H1 (cell line): ENCODE data around the gene FIG4. TPM values are rescaled to one million over a fixed set of nuclear protein-coding genes. Genes with fewer than 3 reads are reported as not detected.
"Not testable (repeated sequence)": the region's sequence is repeated elsewhere in the genome, so short reads cannot be mapped to it uniquely, and the experiment has no call there.

Experiments
- CTCF ChIA-PET: fragments of 300-600 bp; sonication (Branson Sonifier 250); formaldehyde crosslinking; loops from one replicate; lab custom pipeline; 2021; ENCODE audit not compliant: partially characterized antibody; lab: Charles Lee
- POLR2A ChIA-PET: fragments of 300-600 bp; sonication (Branson Sonifier 250); formaldehyde crosslinking; loops from one replicate; lab custom pipeline; 2021; ENCODE audit warnings: inconsistent platforms; ENCODE audit not compliant: partially characterized antibody; lab: Charles Lee
- DNase-seq, 2 experiments: peaks; one replicate each; pipeline versions ENCODE4 v3.0.0 to v3.0.0-alpha.2; 2010 to 2022; ENCODE audit warnings: low spot score in 2 of 2, low read depth in 1 of 2, mixed read lengths in 1 of 2
- FAIRE-seq: peaks from 2 replicates; lab custom pipeline; 2011; peaks lifted over from hg19 to GRCh38; lab: Jason Lieb, UNC
- H2AFZ ChIP-seq: 2 replicates; pipeline ENCODE4 v1.8.1; 2012; ENCODE audit warnings: low read length, inconsistent platforms
- H2AK5ac ChIP-seq: 2 replicates; pipeline ENCODE4 v1.6.1; 2013; ENCODE audit warnings: low read depth, low read length
- H2BK120ac ChIP-seq: replicated peaks from 2 replicates; pipeline ENCODE3; 2013; ENCODE audit warnings: low read depth, low read length, inconsistent platforms
- H2BK12ac ChIP-seq: 2 replicates; pipeline ENCODE4 v1.6.1; 2013; ENCODE audit warnings: low read depth, low read length
- H2BK15ac ChIP-seq: 2 replicates; pipeline ENCODE4 v1.6.1; 2013; ENCODE audit warnings: low read length
- H2BK20ac ChIP-seq: 2 replicates; pipeline ENCODE4 v1.6.1; 2013; ENCODE audit warnings: low read length
- H2BK5ac ChIP-seq: 2 replicates; pipeline ENCODE4 v1.6.1; 2013; ENCODE audit warnings: low read depth, low read length
- H3K14ac ChIP-seq: 2 replicates; pipeline ENCODE4 v1.6.1; 2013; ENCODE audit warnings: inconsistent platforms; ENCODE audit not compliant: insufficient read length
- H3K18ac ChIP-seq: 2 replicates; pipeline ENCODE4 v1.6.1; 2013; ENCODE audit warnings: low read length; ENCODE audit errors: extremely low read depth
- H3K23ac ChIP-seq: 2 replicates; pipeline ENCODE4 v1.6.1; 2013; ENCODE audit warnings: inconsistent platforms; ENCODE audit not compliant: insufficient read length
- H3K23me2 ChIP-seq: 2 replicates; pipeline ENCODE4 v1.6.1; 2013; ENCODE audit warnings: low read depth, low read length
- H3K27ac ChIP-seq: 2 replicates; pipeline ENCODE4 v1.6.1; 2011; ENCODE audit warnings: low read depth, low read length, inconsistent platforms
- H3K27me3 ChIP-seq, 4 experiments: replicated peaks in 1 of 4; 1 replicate in 1 of 4; 2 replicates in 3 of 4; pipeline versions ENCODE4 v1.6.1 to v1.8.1; 2011 to 2013; ENCODE audit warnings: low read length in 3 of 4, mild to moderate bottlenecking in 3 of 4, inconsistent platforms in 2 of 4, mixed read lengths in 2 of 4, moderate library complexity in 1 of 4; ENCODE audit not compliant: control insufficient read depth in 3 of 4, insufficient read depth in 3 of 4; ENCODE audit errors: extremely low read depth in 1 of 4
- H3K36me3 ChIP-seq, 4 experiments: 2 replicates each; pipeline versions ENCODE4 v1.6.1 to v1.8.1; 2011 to 2013; ENCODE audit warnings: mild to moderate bottlenecking in 4 of 4, low read length in 3 of 4, moderate library complexity in 2 of 4, control low read depth in 1 of 4, inconsistent platforms in 1 of 4; ENCODE audit not compliant: insufficient read depth in 4 of 4, control insufficient read depth in 2 of 4
- H3K4ac ChIP-seq: replicated peaks from 2 replicates; pipeline ENCODE3; 2013; ENCODE audit warnings: low read length, low read depth, mixed read lengths, inconsistent platforms; ENCODE audit not compliant: insufficient read length
- H3K4me1 ChIP-seq, 4 experiments: replicated peaks in 1 of 4; 1 replicate in 1 of 4; 2 replicates in 3 of 4; pipeline versions ENCODE4 v1.6.1 to v1.8.1; 2011 to 2013; ENCODE audit warnings: low read length in 3 of 4, inconsistent platforms in 2 of 4, mixed read lengths in 1 of 4; ENCODE audit not compliant: insufficient read depth in 4 of 4, control insufficient read depth in 3 of 4
- H3K4me2 ChIP-seq, 2 experiments: 2 replicates each; pipeline versions ENCODE4 v1.6.1 to v1.8.1; 2011 to 2013; ENCODE audit warnings: low read depth in 2 of 2, low read length in 2 of 2, control low read depth in 1 of 2, inconsistent platforms in 1 of 2, mild to moderate bottlenecking in 1 of 2; ENCODE audit not compliant: insufficient read depth in 1 of 2
- H3K4me3 ChIP-seq, 4 experiments: fragments of 200-600, 300-600 bp in 1 of 4; sonication (generic), shearing (Covaris generic), sonication (Bioruptor Twin) in 1 of 4; 2 replicates each; pipeline versions ENCODE4 v1.5.1 to v1.8.1; 2011 to 2016; ENCODE audit warnings: low read length in 4 of 4, low read depth in 3 of 4, control low read depth in 2 of 4, inconsistent platforms in 2 of 4, mild to moderate bottlenecking in 2 of 4, mixed read lengths in 1 of 4, moderate library complexity in 1 of 4; ENCODE audit not compliant: insufficient read depth in 2 of 4; ENCODE audit errors: extremely low read depth in 1 of 4
- H3K56ac ChIP-seq: replicated peaks from 2 replicates; pipeline ENCODE3; 2013; ENCODE audit warnings: low read depth, mild to moderate bottlenecking, mixed read lengths, low read length, inconsistent platforms; ENCODE audit not compliant: insufficient read length
- H3K79me1 ChIP-seq: 2 replicates; pipeline ENCODE4 v1.6.1; 2013; ENCODE audit warnings: low read depth, low read length, control low read depth
- H3K79me2 ChIP-seq, 2 experiments: 2 replicates each; pipeline versions ENCODE4 v1.6.1 to v1.8.1; 2012 to 2013; ENCODE audit warnings: low read length in 2 of 2, mild to moderate bottlenecking in 2 of 2, inconsistent platforms in 1 of 2; ENCODE audit not compliant: insufficient read depth in 2 of 2, control insufficient read depth in 1 of 2
- H3K9ac ChIP-seq, 4 experiments: replicated peaks in 1 of 4; 1 replicate in 1 of 4; 2 replicates in 3 of 4; pipeline versions ENCODE4 v1.6.1 to v1.8.1; 2011 to 2013; ENCODE audit warnings: low read depth in 3 of 4, low read length in 3 of 4, control low read depth in 2 of 4, mild to moderate bottlenecking in 2 of 4, moderate library complexity in 2 of 4, inconsistent platforms in 1 of 4; ENCODE audit errors: extremely low read depth in 1 of 4
- H3K9me3 ChIP-seq, 2 experiments: 2 replicates each; pipeline versions ENCODE4 v1.6.1 to v1.8.1; 2012 to 2013; ENCODE audit warnings: mild to moderate bottlenecking in 2 of 2, moderate library complexity in 2 of 2, control low read depth in 1 of 2, inconsistent platforms in 1 of 2, low read depth in 1 of 2, low read length in 1 of 2, mixed read lengths in 1 of 2; ENCODE audit not compliant: insufficient read depth in 2 of 2
- H4K20me1 ChIP-seq, 2 experiments: replicated peaks in 1 of 2; 2 replicates each; pipeline versions ENCODE3 to v1.8.1; 2011 to 2013; ENCODE audit warnings: inconsistent platforms in 2 of 2, low read length in 2 of 2, mild to moderate bottlenecking in 1 of 2; ENCODE audit not compliant: insufficient read depth in 2 of 2, control insufficient read depth in 1 of 2
- H4K5ac ChIP-seq: 2 replicates; pipeline ENCODE4 v1.6.1; 2013; ENCODE audit warnings: low read length, low read depth, mixed read lengths, inconsistent platforms; ENCODE audit not compliant: insufficient read length
- H4K8ac ChIP-seq: 2 replicates; pipeline ENCODE4 v1.8.0; 2013; ENCODE audit warnings: mild to moderate bottlenecking, moderate library complexity, low read length, inconsistent platforms; ENCODE audit not compliant: insufficient read depth; ENCODE audit errors: extremely low read depth
- H4K91ac ChIP-seq: replicated peaks from 2 replicates; pipeline ENCODE3; 2013; ENCODE audit warnings: low read length, mixed read lengths, inconsistent platforms; ENCODE audit not compliant: insufficient read length
- WGBS, 2 experiments: shearing (Covaris generic) in 1 of 2; methylation state at CpG; one replicate each; pipeline versions ENCODE4 v1.1.6 to v1.1.7; 2013 to 2015; ENCODE audit warnings: low lambda C conversion rate in 2 of 2, mixed read lengths in 2 of 2, inconsistent platforms in 1 of 2, low coverage in 1 of 2, missing lambda C conversion rate in 1 of 2; ENCODE audit not compliant: insufficient replicate concordance in 2 of 2, insufficient coverage in 1 of 2, insufficient read length in 1 of 2; ENCODE audit errors: extremely low coverage in 1 of 2, missing lambda C conversion rate in 1 of 2; 5-methylcytosine and 5-hydroxymethylcytosine counted together
- polyA plus RNA-seq, 7 experiments: library from polyadenylated mRNA; depleted of rRNA in 3 of 7; stranded (reverse) in 5 of 7; unstranded in 2 of 7; fragments of >200 nt in 5 of 7; fragments of 200-250 nt in 2 of 7; gene quantifications; 1 replicate in 5 of 7; 2 replicates in 1 of 7; 4 replicates in 1 of 7; pipeline versions ENCODE4 v1.2.1 to v1.2.3, GENCODE V29; 2011 to 2013; ENCODE audit warnings: missing spikeins in 2 of 7, mixed read lengths in 2 of 7
- total RNA-seq: library from RNA; stranded (reverse); fragmentation: NEBNext Ultra II Directional; extraction: Animal tissue kit (Norgen Biotek cat#: 25700); gene quantifications from 2 replicates; pipeline ENCODE4 v1.2.1, GENCODE V29; 2021

FIG4 gene
- total and polyA plus RNA-seq, 2 of the 8 experiments (the other 6 are each of a cell fraction or from before 2014, with no cell fraction given) = 11.8 to 21.9 TPM

DNA sequence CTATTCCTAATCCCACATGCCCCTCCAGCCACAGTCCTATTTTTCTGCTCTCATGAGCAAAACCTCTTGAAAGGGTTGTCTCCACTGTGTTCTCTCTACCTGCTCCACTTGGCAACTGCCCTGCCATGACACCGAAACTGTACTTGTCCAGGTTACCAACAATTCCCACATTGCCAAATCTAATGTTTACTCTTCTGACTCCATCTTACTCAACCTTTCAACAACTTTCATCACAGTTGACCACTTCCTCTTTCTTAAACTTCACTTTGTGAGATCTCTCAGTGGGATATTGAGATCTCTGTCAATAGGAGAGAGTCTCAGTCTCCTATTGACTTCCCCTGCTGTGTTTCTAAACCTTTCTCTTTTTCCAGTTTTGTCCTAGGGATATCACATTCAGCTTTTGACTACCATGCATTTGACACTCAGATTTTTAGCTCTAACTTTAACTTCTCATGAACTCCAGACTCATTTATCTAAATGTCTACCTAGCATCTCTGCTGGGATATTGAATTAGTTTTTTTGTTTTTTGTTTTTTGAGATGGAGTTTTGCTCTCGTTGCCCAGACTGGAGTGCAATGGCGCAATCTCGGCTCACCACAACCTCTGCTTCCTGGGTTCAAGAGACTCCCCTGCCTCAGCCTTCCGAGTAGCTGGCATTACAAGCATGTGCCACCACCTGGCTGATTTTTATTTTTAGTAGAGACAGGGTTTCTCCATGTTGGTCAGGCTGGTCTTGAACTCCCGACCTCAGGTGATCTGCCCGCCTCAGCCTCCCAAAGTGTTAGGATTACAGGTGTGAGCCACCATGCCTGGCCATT, 81.1 kb downstream of the FIG4 start:
- H2BK120ac ChIP-seq, H4K5ac ChIP-seq, H3K23me2 ChIP-seq, H3K9ac ChIP-seq, H3K4me2 ChIP-seq, H3K4me1 ChIP-seq, H2AFZ ChIP-seq, H2BK12ac ChIP-seq, H4K20me1 ChIP-seq, H2BK5ac ChIP-seq, H4K91ac ChIP-seq, H3K23ac ChIP-seq, H3K4ac ChIP-seq, H3K27me3 ChIP-seq, H3K56ac ChIP-seq, H2BK15ac ChIP-seq, H3K79me2 ChIP-seq, POLR2A ChIA-PET, H4K8ac ChIP-seq, DNase-seq, H3K27ac ChIP-seq, H3K9me3 ChIP-seq, H3K79me1 ChIP-seq, H3K18ac ChIP-seq, H3K36me3 ChIP-seq, FAIRE-seq, H3K14ac ChIP-seq, H2AK5ac ChIP-seq, H3K4me3 ChIP-seq, H2BK20ac ChIP-seq: not testable (repeated sequence)
- CTCF ChIA-PET = interaction anchor here (1.1 to 1.9 kb wide), 2 partner anchors 10 to 12 kb away, joined by 6 to 7 read pairs; no protein-coding TSS in a partner anchor
- WGBS, 2 experiments = 88% methylated on average over 7 of the region's 7 CpGs; no CpG with 5 or more reads in 1 of the 2 experiments
